Activated CD4-positive, CD25-positive, alpha-beta regulatory T cell treated with anti-CD3 and anti-CD28 coated beads, Interleukin-2, amount 50 U/mL, for 72 hours (primary cell): ENCODE results near the gene PLXNB2.

ENCODE experiments used
- DNase-seq: peaks from one replicate; pipeline ENCODE4 v3.0.0; 2021

Gene PLXNB2

GRCh38 chr22:50310031-50310722 lies 2.7 kb upstream of the PLXNB2 start:
- no peak for DNase-seq

- DNase-seq = no peak
Measured at GRCh38 chr22:50309601-50309991, 2.1 kb upstream of the PLXNB2 start.

- no peak for DNase-seq
Measured at GRCh38 chr22:50308986-50309600, 1.6 kb upstream of the PLXNB2 start.

- no peak for DNase-seq
Measured at GRCh38 chr22:50308597-50308935, 1.1 kb upstream of the PLXNB2 start.

- DNase-seq = no peak
Measured at GRCh38 chr22:50307890-50308596, 597 bp upstream of the PLXNB2 start.

GRCh38 chr22:50305923-50306566 lies 1.4 kb downstream of the PLXNB2 start:
- no peak for DNase-seq

- DNase-seq = no peak
Measured at GRCh38 chr22:50305393-50305922, 2.0 kb downstream of the PLXNB2 start.

GRCh38 chr22:50304528-50305392 lies 2.7 kb downstream of the PLXNB2 start:
- no peak for DNase-seq

- no peak for DNase-seq
Measured at GRCh38 chr22:50303848-50304527, 3.5 kb downstream of the PLXNB2 start.

GRCh38 chr22:50303515-50303847 lies 4.0 kb downstream of the PLXNB2 start:
- no peak for DNase-seq

GRCh38 chr22:50302564-50302963 lies 4.9 kb downstream of the PLXNB2 start:
- DNase-seq = no peak

GRCh38 chr22:50302041-50302541 lies 5.4 kb downstream of the PLXNB2 start:
- DNase-seq = no peak

- DNase-seq = no peak
Measured at GRCh38 chr22:50301581-50301991, 5.9 kb downstream of the PLXNB2 start.

GRCh38 chr22:50300620-50301257 lies 6.7 kb downstream of the PLXNB2 start:
- DNase-seq = no peak

- no peak for DNase-seq
Measured at GRCh38 chr22:50299785-50300619, 7.4 kb downstream of the PLXNB2 start.

GRCh38 chr22:50298937-50299784 lies 8.3 kb downstream of the PLXNB2 start:
- DNase-seq = no peak

- no peak for DNase-seq
Measured at GRCh38 chr22:50298266-50298637, 9.2 kb downstream of the PLXNB2 start.

GRCh38 chr22:50297510-50298265 lies 9.8 kb downstream of the PLXNB2 start:
- DNase-seq = no peak
